Measurements from ENCODE around the gene BTD.

The BTD gene

DNA sequence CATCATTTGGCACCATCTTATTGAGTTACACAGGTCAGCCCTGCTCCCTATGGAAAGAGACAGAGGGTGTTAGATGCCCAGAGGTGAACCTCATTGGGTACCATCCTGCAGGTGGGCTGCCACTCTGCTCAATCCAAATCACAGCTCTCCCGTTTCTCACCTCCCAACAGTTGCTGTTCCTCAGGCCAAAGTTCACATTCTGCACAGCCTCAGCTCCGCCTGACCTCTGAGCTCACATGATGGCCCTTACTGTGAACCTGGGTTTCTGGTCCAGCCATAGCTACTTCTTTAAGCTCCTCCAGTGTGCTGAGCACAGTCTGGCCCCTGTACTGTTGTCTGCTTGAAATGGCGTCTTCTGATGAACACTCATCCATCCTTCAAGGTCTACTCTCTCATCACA lies 47.8 kb downstream of the BTD start:
- TF ChIP-seq, protein P1, sequence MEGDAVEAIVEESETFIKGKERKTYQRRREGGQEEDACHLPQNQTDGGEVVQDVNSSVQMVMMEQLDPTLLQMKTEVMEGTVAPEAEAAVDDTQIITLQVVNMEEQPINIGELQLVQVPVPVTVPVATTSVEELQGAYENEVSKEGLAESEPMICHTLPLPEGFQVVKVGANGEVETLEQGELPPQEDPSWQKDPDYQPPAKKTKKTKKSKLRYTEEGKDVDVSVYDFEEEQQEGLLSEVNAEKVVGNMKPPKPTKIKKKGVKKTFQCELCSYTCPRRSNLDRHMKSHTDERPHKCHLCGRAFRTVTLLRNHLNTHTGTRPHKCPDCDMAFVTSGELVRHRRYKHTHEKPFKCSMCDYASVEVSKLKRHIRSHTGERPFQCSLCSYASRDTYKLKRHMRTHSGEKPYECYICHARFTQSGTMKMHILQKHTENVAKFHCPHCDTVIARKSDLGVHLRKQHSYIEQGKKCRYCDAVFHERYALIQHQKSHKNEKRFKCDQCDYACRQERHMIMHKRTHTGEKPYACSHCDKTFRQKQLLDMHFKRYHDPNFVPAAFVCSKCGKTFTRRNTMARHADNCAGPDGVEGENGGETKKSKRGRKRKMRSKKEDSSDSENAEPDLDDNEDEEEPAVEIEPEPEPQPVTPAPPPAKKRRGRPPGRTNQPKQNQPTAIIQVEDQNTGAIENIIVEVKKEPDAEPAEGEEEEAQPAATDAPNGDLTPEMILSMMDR (IDR thresholded peaks at IDR 0.05; ENCODE audit: low read length) = no peak
- no peak for TF ChIP-seq EZH2 (IDR thresholded peaks at IDR 0.05; ENCODE audit: borderline replicate concordance, low read length)
- H3K4me2 ChIP-seq (ENCODE audit: low read length) = no peak overlapping the region
- H4K20me1 ChIP-seq (ENCODE audit: insufficient read depth, low read length) = no peaks in the 10 kb centered on the region
- H3K27me3 ChIP-seq (ENCODE audit: insufficient read depth, low read length) = no peaks in the 10 kb centered on the region; the same call in 1 of the 2 replicates
- peaks cover 15% of the 10 kb centered on the region for H3K4me1 ChIP-seq (ENCODE audit: insufficient read depth, low read length, severe bottlenecking)
- no peak overlapping the region for H3K9ac ChIP-seq (ENCODE audit: low read length)
- no peaks in the 10 kb centered on the region for H3K9me2 ChIP-seq (ENCODE audit: low read depth, low read length)
- H3F3A ChIP-seq (ENCODE audit: insufficient read depth, low read length) = no peaks in the 10 kb centered on the region
- no peak overlapping the region for H2AFZ ChIP-seq (ENCODE audit: low read length)
- H3K9me3 ChIP-seq (ENCODE audit: low read length) = no peaks in the 10 kb centered on the region
- H3K4me3 ChIP-seq (ENCODE audit: low read depth, low read length, poor library complexity, severe bottlenecking) = no peak overlapping the region
- H3K36me3 ChIP-seq (ENCODE audit: insufficient read depth, low read length) = no peaks in the 10 kb centered on the region
- no peaks in the 10 kb centered on the region for H3K79me2 ChIP-seq (ENCODE audit: insufficient read depth, low read length)
- H3K27ac ChIP-seq (ENCODE audit: low read depth, low read length, poor library complexity, severe bottlenecking) = no peak overlapping the region

DNA sequence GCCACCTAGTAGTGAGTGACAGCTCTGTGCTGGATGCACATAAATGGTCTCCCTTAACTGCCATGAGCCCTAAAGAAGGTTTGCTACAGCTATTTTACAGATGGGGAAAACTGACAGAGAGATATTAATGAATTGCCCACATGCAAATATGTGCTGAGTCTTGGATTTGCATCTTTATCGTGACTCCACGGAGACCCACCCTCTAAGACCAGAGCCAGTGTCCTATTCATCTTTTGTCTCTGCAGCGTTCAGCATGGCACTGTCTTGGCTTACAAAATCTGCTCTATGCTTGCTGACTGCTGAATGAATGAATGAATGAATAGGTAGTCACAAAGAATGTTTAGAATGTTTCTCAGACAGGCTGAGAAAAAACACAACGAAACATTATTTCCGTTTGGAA lies 48.3 kb downstream of the BTD start:
- no peaks in the 10 kb centered on the region for H3K9me2 ChIP-seq (ENCODE audit: low read depth, low read length)
- no peaks in the 10 kb centered on the region for H3K36me3 ChIP-seq (ENCODE audit: insufficient read depth, low read length)
- no peak for TF ChIP-seq EZH2 (IDR thresholded peaks at IDR 0.05; ENCODE audit: borderline replicate concordance, low read length)
- TF ChIP-seq, protein P1 (IDR thresholded peaks at IDR 0.05; ENCODE audit: low read length) = no peak
- H3K9ac ChIP-seq (ENCODE audit: low read length) = no peak overlapping the region
- no peaks in the 10 kb centered on the region; the same call in 1 of the 2 replicates for H3K27me3 ChIP-seq (ENCODE audit: insufficient read depth, low read length)
- H3K27ac ChIP-seq (ENCODE audit: low read depth, low read length, poor library complexity, severe bottlenecking) = no peak overlapping the region
- no peaks in the 10 kb centered on the region for H3K9me3 ChIP-seq (ENCODE audit: low read length)
- no peak overlapping the region for H2AFZ ChIP-seq (ENCODE audit: low read length)
- H3K4me3 ChIP-seq (ENCODE audit: low read depth, low read length, poor library complexity, severe bottlenecking) = no peak overlapping the region
- H3K79me2 ChIP-seq (ENCODE audit: insufficient read depth, low read length) = no peaks in the 10 kb centered on the region
- peaks cover 15% of the 10 kb centered on the region for H3K4me1 ChIP-seq (ENCODE audit: insufficient read depth, low read length, severe bottlenecking)
- H3F3A ChIP-seq (ENCODE audit: insufficient read depth, low read length) = no peaks in the 10 kb centered on the region
- no peaks in the 10 kb centered on the region for H4K20me1 ChIP-seq (ENCODE audit: insufficient read depth, low read length)
- H3K4me2 ChIP-seq (ENCODE audit: low read length) = no peak overlapping the region

DNA sequence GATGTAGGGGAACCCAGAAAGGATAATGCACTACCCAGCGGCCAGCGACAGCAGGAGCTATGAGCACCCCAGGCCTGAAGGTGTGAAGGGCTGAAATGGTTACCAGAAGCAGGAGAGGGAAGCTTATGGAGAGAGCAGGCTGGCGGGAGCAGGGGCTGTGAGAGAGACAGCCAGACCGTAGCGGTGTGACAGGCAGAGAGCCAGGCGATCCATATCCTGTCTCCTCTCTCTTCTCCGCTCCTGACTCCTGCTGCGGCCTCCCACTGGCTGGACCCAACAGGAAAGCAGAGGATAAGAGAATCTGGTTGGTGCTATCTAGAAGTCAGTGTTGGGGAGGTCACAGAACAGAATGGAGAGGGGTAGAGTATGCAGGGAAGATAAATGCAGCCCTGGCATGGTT lies 49.9 kb downstream of the BTD start:
- no peaks in the 10 kb centered on the region for H3F3A ChIP-seq (ENCODE audit: insufficient read depth, low read length)
- H3K4me1 ChIP-seq (ENCODE audit: insufficient read depth, low read length, severe bottlenecking) = peaks cover 15% of the 10 kb centered on the region
- H2AFZ ChIP-seq (ENCODE audit: low read length) = no peak overlapping the region
- H3K27ac ChIP-seq (ENCODE audit: low read depth, low read length, poor library complexity, severe bottlenecking) = no peak overlapping the region
- H3K36me3 ChIP-seq (ENCODE audit: insufficient read depth, low read length) = no peaks in the 10 kb centered on the region
- H3K79me2 ChIP-seq (ENCODE audit: insufficient read depth, low read length) = no peaks in the 10 kb centered on the region
- H3K4me2 ChIP-seq (ENCODE audit: low read length) = no peak overlapping the region
- H3K9me2 ChIP-seq (ENCODE audit: low read depth, low read length) = no peaks in the 10 kb centered on the region
- TF ChIP-seq EZH2 (IDR thresholded peaks at IDR 0.05; ENCODE audit: borderline replicate concordance, low read length) = no peak
- H4K20me1 ChIP-seq (ENCODE audit: insufficient read depth, low read length) = no peaks in the 10 kb centered on the region
- no peak overlapping the region for H3K4me3 ChIP-seq (ENCODE audit: low read depth, low read length, poor library complexity, severe bottlenecking)
- H3K9me3 ChIP-seq (ENCODE audit: low read length) = peaks cover 3% of the 10 kb centered on the region; the same call in 1 of the 2 replicates
- H3K9ac ChIP-seq (ENCODE audit: low read length) = no peak overlapping the region
- no peaks in the 10 kb centered on the region; the same call in 1 of the 2 replicates for H3K27me3 ChIP-seq (ENCODE audit: insufficient read depth, low read length)

DNA sequence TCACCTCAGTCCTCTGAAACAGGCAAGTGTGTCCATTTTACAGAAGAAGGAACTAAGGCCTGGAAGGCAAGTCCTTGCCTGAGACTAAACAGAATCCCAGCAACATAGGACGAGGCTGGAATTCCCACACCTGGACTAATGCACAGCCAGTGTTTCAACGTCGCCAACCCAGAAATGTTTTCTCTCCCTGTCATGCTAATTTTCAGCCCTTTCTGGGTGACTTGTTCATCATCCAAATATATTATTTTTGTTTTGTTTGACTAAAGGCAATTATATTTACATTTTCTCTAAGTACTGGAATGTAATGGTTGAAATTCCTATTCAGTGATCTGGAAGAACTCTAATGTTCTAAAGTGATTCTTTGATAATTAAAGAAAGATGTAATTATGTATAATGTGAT lies 51.8 kb downstream of the BTD start:
- Histone ChIP-seq H3K27ac (ENCODE audit: low read depth, low read length, poor library complexity, severe bottlenecking) (no peak overlapping the region), H3K4me2 (ENCODE audit: low read length) (no peak overlapping the region), H3K36me3 (ENCODE audit: insufficient read depth, low read length) (no peaks in the 10 kb centered on the region), H3F3A (ENCODE audit: insufficient read depth, low read length) (no peaks in the 10 kb centered on the region), H3K9ac (ENCODE audit: low read length) (no peak overlapping the region), H3K4me3 (ENCODE audit: low read depth, low read length, poor library complexity, severe bottlenecking) (no peak overlapping the region), H2AFZ (ENCODE audit: low read length) (no peak overlapping the region), H3K9me3 (ENCODE audit: low read length) (peaks cover 6% of the 10 kb centered on the region; the same call in 1 of the 2 replicates), H3K4me1 (ENCODE audit: insufficient read depth, low read length, severe bottlenecking) (peaks cover 1% of the 10 kb centered on the region), H3K9me2 (ENCODE audit: low read depth, low read length) (no peaks in the 10 kb centered on the region), H3K27me3 (ENCODE audit: insufficient read depth, low read length) (no peaks in the 10 kb centered on the region; the same call in 1 of the 2 replicates), H4K20me1 (ENCODE audit: insufficient read depth, low read length) (no peaks in the 10 kb centered on the region), H3K79me2 (ENCODE audit: insufficient read depth, low read length) (no peaks in the 10 kb centered on the region)
- TF ChIP-seq, protein P1 (IDR thresholded peaks at IDR 0.05; ENCODE audit: low read length) = no peak
- no peak for TF ChIP-seq EZH2 (IDR thresholded peaks at IDR 0.05; ENCODE audit: borderline replicate concordance, low read length)

Data from OCI-LY1 (cell line).